OCI-LY1 (cell line): ENCODE results near the gene PLEKHB2.
"Not testable (repeated sequence)": the region's sequence is repeated elsewhere in the genome, so short reads cannot be mapped to it uniquely, and the experiment has no call there.

Experiments
- H2AFZ ChIP-seq: fragments of 200-600 bp; sonication (generic), shearing (Covaris generic); 2 replicates; pipeline ENCODE4 v1.6.0; 2014; ENCODE audit warnings: antibody characterized with exemption, mild to moderate bottlenecking, low read length
- H3F3A ChIP-seq: fragments of 200-600 bp; sonication (generic), shearing (Covaris generic); 2 replicates; pipeline ENCODE4 v1.6.0; 2014; ENCODE audit warnings: mild to moderate bottlenecking, antibody characterized with exemption, low read length, moderate library complexity; ENCODE audit not compliant: insufficient read depth
- H3K27ac ChIP-seq: fragments of 200-600 bp; sonication (generic); 2 replicates; pipeline ENCODE4 v1.5.1; 2014; ENCODE audit warnings: low read length, mixed run types, mild to moderate bottlenecking, low read depth; ENCODE audit not compliant: poor library complexity, severe bottlenecking
- H3K27me3 ChIP-seq: fragments of 200-600 bp; sonication (generic); 2 replicates; pipeline ENCODE4 v1.6.0; 2014; ENCODE audit warnings: antibody characterized with exemption, mild to moderate bottlenecking, low read length, moderate library complexity; ENCODE audit not compliant: insufficient read depth
- H3K36me3 ChIP-seq: fragments of 200-600 bp; sonication (generic); 2 replicates; pipeline ENCODE4 v1.6.1; 2014; ENCODE audit warnings: mild to moderate bottlenecking, antibody characterized with exemption, low read length, moderate library complexity, mixed read lengths; ENCODE audit not compliant: insufficient read depth
- H3K4me1 ChIP-seq: fragments of 200-600 bp; sonication (generic); 2 replicates; pipeline ENCODE4 v1.5.1; 2014; ENCODE audit warnings: mild to moderate bottlenecking, low read length, moderate library complexity; ENCODE audit not compliant: insufficient read depth, severe bottlenecking
- H3K4me2 ChIP-seq: fragments of 200-600 bp; sonication (generic), shearing (Covaris generic); 2 replicates; pipeline ENCODE4 v1.6.1; 2014; ENCODE audit warnings: low read length
- H3K4me3 ChIP-seq: fragments of 200-600 bp; sonication (generic); 2 replicates; pipeline ENCODE4 v1.5.1; 2014; ENCODE audit warnings: low read length, low read depth, mild to moderate bottlenecking, mixed read lengths; ENCODE audit not compliant: poor library complexity, severe bottlenecking
- H3K79me2 ChIP-seq: fragments of 200-600 bp; shearing (Covaris generic); 2 replicates; pipeline ENCODE4 v1.6.1; 2016; ENCODE audit warnings: mixed run types, low read length, mixed read lengths; ENCODE audit not compliant: insufficient read depth
- H3K9ac ChIP-seq: fragments of 200-600 bp; sonication (generic), shearing (Covaris generic); 2 replicates; pipeline ENCODE4 v1.6.1; 2014; ENCODE audit warnings: mild to moderate bottlenecking, low read length, mixed read lengths
- H3K9me2 ChIP-seq: fragments of 200-600 bp; sonication (generic), shearing (Covaris generic); 2 replicates; pipeline ENCODE4 v1.6.1; 2014; ENCODE audit warnings: low read depth, mild to moderate bottlenecking, low read length, mixed read lengths
- H3K9me3 ChIP-seq: fragments of 200-600 bp; shearing (Covaris generic); 2 replicates; pipeline ENCODE4 v1.6.1; 2014; ENCODE audit warnings: low read length, mixed read lengths
- H4K20me1 ChIP-seq: fragments of 200-600 bp; sonication (generic), shearing (Covaris generic); 2 replicates; pipeline ENCODE4 v1.6.0; 2016; ENCODE audit warnings: mild to moderate bottlenecking, low read length; ENCODE audit not compliant: insufficient read depth
- EZH2 ChIP-seq: fragments of 200-600 bp; sonication (generic), shearing (Covaris generic); IDR thresholded peaks from 2 replicates; pipeline ENCODE4 v1.8.0; 2017; ENCODE audit warnings: borderline replicate concordance, mixed run types, mild to moderate bottlenecking, antibody characterized with exemption, low read length, moderate library complexity, mixed read lengths
- TF ChIP-seq, protein P1 (sequence below): fragments of 200-600 bp; sonication (generic), shearing (Covaris generic); IDR thresholded peaks from 2 replicates; pipeline ENCODE4 v1.5.1; 2017; ENCODE audit warnings: mild to moderate bottlenecking, antibody characterized with exemption, low read length, moderate library complexity, mixed read lengths

Gene PLEKHB2

DNA sequence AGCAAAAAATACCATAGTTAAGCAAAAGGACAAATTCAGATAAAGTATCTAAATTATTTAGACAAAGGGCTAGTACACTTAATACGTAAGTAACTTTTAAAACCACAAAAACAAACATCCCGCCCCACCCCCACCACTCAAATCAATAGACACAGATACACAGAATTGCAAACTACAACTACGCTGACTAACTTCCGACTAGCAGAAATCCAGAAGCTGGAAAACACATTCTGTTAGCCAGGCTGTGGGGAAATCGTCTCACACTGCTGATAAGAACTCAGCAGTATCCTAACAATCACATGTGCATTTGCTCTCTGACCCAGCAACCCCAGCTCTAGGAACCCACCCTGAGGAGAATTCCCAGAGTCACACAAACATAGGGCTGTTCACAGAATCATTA, 28.4 kb upstream of the PLEKHB2 start:
- Histone ChIP-seq H3K9ac (no peak overlapping the region), H3K4me1 (no peaks in the 10 kb centered on the region), H3K9me2 (no peaks in the 10 kb centered on the region)

GRCh38 chr2:131077182-131077846, 27.8 kb upstream of the PLEKHB2 start:
- no peak overlapping the region for H3K9ac ChIP-seq
- H4K20me1 ChIP-seq = 0 out of 2 replicates have a peak, but pooled peaks cover 3% of the 10 kb centered on the region
- H3K4me2 ChIP-seq = no peak overlapping the region
- H3K4me3 ChIP-seq = no peak overlapping the region
- peaks cover 93% of the 10 kb centered on the region for H3K36me3 ChIP-seq
- H3K27me3 ChIP-seq = no peaks in the 10 kb centered on the region
- no peaks in the 10 kb centered on the region for H3K4me1 ChIP-seq
- H3K79me2 ChIP-seq = peaks cover 26% of the 10 kb centered on the region
- no peak overlapping the region for H2AFZ ChIP-seq
- TF ChIP-seq, protein P1, sequence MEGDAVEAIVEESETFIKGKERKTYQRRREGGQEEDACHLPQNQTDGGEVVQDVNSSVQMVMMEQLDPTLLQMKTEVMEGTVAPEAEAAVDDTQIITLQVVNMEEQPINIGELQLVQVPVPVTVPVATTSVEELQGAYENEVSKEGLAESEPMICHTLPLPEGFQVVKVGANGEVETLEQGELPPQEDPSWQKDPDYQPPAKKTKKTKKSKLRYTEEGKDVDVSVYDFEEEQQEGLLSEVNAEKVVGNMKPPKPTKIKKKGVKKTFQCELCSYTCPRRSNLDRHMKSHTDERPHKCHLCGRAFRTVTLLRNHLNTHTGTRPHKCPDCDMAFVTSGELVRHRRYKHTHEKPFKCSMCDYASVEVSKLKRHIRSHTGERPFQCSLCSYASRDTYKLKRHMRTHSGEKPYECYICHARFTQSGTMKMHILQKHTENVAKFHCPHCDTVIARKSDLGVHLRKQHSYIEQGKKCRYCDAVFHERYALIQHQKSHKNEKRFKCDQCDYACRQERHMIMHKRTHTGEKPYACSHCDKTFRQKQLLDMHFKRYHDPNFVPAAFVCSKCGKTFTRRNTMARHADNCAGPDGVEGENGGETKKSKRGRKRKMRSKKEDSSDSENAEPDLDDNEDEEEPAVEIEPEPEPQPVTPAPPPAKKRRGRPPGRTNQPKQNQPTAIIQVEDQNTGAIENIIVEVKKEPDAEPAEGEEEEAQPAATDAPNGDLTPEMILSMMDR = no peak
- no peak for TF ChIP-seq EZH2
- H3K27ac ChIP-seq = no peak overlapping the region
- H3F3A ChIP-seq = no peaks in the 10 kb centered on the region
- H3K9me2 ChIP-seq = no peaks in the 10 kb centered on the region
- no peaks in the 10 kb centered on the region for H3K9me3 ChIP-seq

More for the DNA sequence above, 28.4 kb upstream of the PLEKHB2 start:
- Histone ChIP-seq H4K20me1 (0 out of 2 replicates have a peak, but pooled peaks cover 3% of the 10 kb centered on the region), H3F3A (no peaks in the 10 kb centered on the region), H3K36me3 (peaks cover 92% of the 10 kb centered on the region), H3K4me2 (no peak overlapping the region), H3K9me3 (no peaks in the 10 kb centered on the region), H3K27ac (no peak overlapping the region), H2AFZ (no peak overlapping the region), H3K27me3 (no peaks in the 10 kb centered on the region), H3K4me3 (no peak overlapping the region), H3K79me2 (peaks cover 26% of the 10 kb centered on the region)
- no peak for TF ChIP-seq EZH2
- TF ChIP-seq, protein P1 = no peak

- H3K27me3 ChIP-seq = no peaks in the 10 kb centered on the region
- H3F3A ChIP-seq = no peaks in the 10 kb centered on the region
- H3K79me2 ChIP-seq = peaks cover 26% of the 10 kb centered on the region
- no peak overlapping the region for H2AFZ ChIP-seq
- no peak for TF ChIP-seq EZH2
- TF ChIP-seq, protein P1 = no peak
- no peaks in the 10 kb centered on the region for H3K4me1 ChIP-seq
- H3K27ac ChIP-seq = no peak overlapping the region
- 0 out of 2 replicates have a peak, but pooled peaks cover 3% of the 10 kb centered on the region for H4K20me1 ChIP-seq
- no peak overlapping the region for H3K4me2 ChIP-seq
- no peaks in the 10 kb centered on the region for H3K9me3 ChIP-seq
- no peak overlapping the region for H3K4me3 ChIP-seq
- H3K9ac ChIP-seq = no peak overlapping the region
- peaks cover 94% of the 10 kb centered on the region for H3K36me3 ChIP-seq
- H3K9me2 ChIP-seq = no peaks in the 10 kb centered on the region
Measured at GRCh38 chr2:131077966-131078365, 27.2 kb upstream of the PLEKHB2 start.

GRCh38 chr2:131079931-131080330, 25.2 kb upstream of the PLEKHB2 start:
- not testable (repeated sequence) for H4K20me1 ChIP-seq, H3K9ac ChIP-seq, H3F3A ChIP-seq, H2AFZ ChIP-seq, H3K9me2 ChIP-seq, H3K4me1 ChIP-seq, H3K27me3 ChIP-seq, H3K4me2 ChIP-seq, H3K4me3 ChIP-seq, H3K9me3 ChIP-seq, H3K27ac ChIP-seq
- H3K79me2 ChIP-seq = peaks cover 40% of the 10 kb centered on the region
- H3K36me3 ChIP-seq = peaks cover 90% of the 10 kb centered on the region
